ENCODE data around the gene SEM1.

GRCh38 chr7:96679886-96680285 lies 29.8 kb downstream of the SEM1 start:
- TF ChIP-seq, protein P1, sequence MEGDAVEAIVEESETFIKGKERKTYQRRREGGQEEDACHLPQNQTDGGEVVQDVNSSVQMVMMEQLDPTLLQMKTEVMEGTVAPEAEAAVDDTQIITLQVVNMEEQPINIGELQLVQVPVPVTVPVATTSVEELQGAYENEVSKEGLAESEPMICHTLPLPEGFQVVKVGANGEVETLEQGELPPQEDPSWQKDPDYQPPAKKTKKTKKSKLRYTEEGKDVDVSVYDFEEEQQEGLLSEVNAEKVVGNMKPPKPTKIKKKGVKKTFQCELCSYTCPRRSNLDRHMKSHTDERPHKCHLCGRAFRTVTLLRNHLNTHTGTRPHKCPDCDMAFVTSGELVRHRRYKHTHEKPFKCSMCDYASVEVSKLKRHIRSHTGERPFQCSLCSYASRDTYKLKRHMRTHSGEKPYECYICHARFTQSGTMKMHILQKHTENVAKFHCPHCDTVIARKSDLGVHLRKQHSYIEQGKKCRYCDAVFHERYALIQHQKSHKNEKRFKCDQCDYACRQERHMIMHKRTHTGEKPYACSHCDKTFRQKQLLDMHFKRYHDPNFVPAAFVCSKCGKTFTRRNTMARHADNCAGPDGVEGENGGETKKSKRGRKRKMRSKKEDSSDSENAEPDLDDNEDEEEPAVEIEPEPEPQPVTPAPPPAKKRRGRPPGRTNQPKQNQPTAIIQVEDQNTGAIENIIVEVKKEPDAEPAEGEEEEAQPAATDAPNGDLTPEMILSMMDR (conservative IDR thresholded peaks at IDR 0.05; ENCODE audit: low read depth, low read length): peak; percentile 17; the same call in 1 of the 2 replicates
- no peak for TF ChIP-seq EZH2 (IDR thresholded peaks at IDR 0.05; ENCODE audit: low read length, unreplicated experiment)

Data from PC-3 (cell line).